ENCODE results near the gene STRA6. TPM values are rescaled to one million over a fixed set of nuclear protein-coding genes. Genes with fewer than 3 reads are reported as not detected.

STRA6 gene
- total and polyA plus RNA-seq, 8 donors, result 0.06 to 1.7 (median 0.46) TPM; not detected in 2

- no peak for TF ChIP-seq CTCF (IDR thresholded peaks at IDR 0.05)
- Histone ChIP-seq H3K4me1 (no peaks in the 10 kb centered on the region), H3K36me3 (no peaks in the 10 kb centered on the region), H3K4me3 (no peak overlapping the region), H3K27ac (no peak overlapping the region), H3K27me3 (no peaks in the 10 kb centered on the region), H3K9me3 (no peaks in the 10 kb centered on the region)
- FAIRE-seq, result no peak
- peak in 1 of 6 donors; percentile 21 for DNase-seq
- 27 to 28% methylated on average over 25 of the region's 25 CpGs for WGBS, 2 donors
- intact Hi-C loops (cut with DNase I), result no loop called here
- peak in 2 of 4 donors; percentile 36 to 46 for ATAC-seq
Measured at GRCh38 chr15:74222240-74223119, 19.9 kb upstream of the STRA6 start.

GRCh38 chr15:74221399-74222239 is 19.0 kb upstream of the STRA6 start:
- ATAC-seq (peak in 2 of 4 donors; percentile 17 to 23), DNase-seq (peak in 1 of 6 donors; percentile 37), FAIRE-seq (no peak)
- no peaks in the 10 kb centered on the region for H3K4me1 ChIP-seq
- H3K27ac ChIP-seq, result no peak overlapping the region
- H3K4me3 ChIP-seq, result no peak overlapping the region
- WGBS, 2 donors, result 27 to 29% methylated on average over 12 of the region's 12 CpGs
- no peaks in the 10 kb centered on the region for H3K9me3 ChIP-seq
- H3K36me3 ChIP-seq, result no peaks in the 10 kb centered on the region
- no peak for TF ChIP-seq CTCF (IDR thresholded peaks at IDR 0.05)
- H3K27me3 ChIP-seq, result no peaks in the 10 kb centered on the region
- intact Hi-C loops (cut with DNase I), result no loop called here

GRCh38 chr15:74220475-74221248 is 18.1 kb upstream of the STRA6 start:
- intact Hi-C loops (cut with DNase I), result no loop called here
- TF ChIP-seq CTCF (IDR thresholded peaks at IDR 0.05), result no peak
- Histone ChIP-seq H3K36me3 (no peaks in the 10 kb centered on the region), H3K4me1 (no peaks in the 10 kb centered on the region), H3K27me3 (no peaks in the 10 kb centered on the region), H3K4me3 (no peak overlapping the region), H3K9me3 (no peaks in the 10 kb centered on the region), H3K27ac (no peak overlapping the region)
- WGBS, 2 donors, result 48 to 53% methylated on average over 11 of the region's 11 CpGs
- FAIRE-seq, result no peak
- no peak for ATAC-seq
- no peak for DNase-seq

GRCh38 chr15:74217907-74218885 is 15.6 kb upstream of the STRA6 start:
- H3K27me3 ChIP-seq, result no peaks in the 10 kb centered on the region
- no peaks in the 10 kb centered on the region for H3K4me1 ChIP-seq
- H3K9me3 ChIP-seq, result no peaks in the 10 kb centered on the region
- peak in 1 of 6 donors; percentile 18 for DNase-seq
- 81 to 86% methylated on average over 16 of the region's 16 CpGs for WGBS, 2 donors
- ATAC-seq, result no peak
- no peak overlapping the region for H3K4me3 ChIP-seq
- no peaks in the 10 kb centered on the region for H3K36me3 ChIP-seq
- intact Hi-C loops (cut with DNase I), result no loop called here
- no peak overlapping the region for H3K27ac ChIP-seq
- FAIRE-seq, result no peak
- TF ChIP-seq CTCF (IDR thresholded peaks at IDR 0.05), result no peak

Measured in pancreas (tissue), 10 donors.